ENCODE results near the gene CERS1. TPM values are rescaled to one million over a fixed set of nuclear protein-coding genes. Genes with fewer than 3 reads are reported as not detected.

CERS1 gene
- total RNA-seq, 2 experiments from 2014 or later, result 0.19 to 0.28 TPM

- no peak for DNase-seq
- Mint-ChIP-seq H3K27ac (no peak overlapping the region), H3K4me3 (no peak overlapping the region), H3K9me3 (no peaks in the 10 kb centered on the region), H3K27me3 (no peaks in the 10 kb centered on the region), H3K4me1 (no peaks in the 10 kb centered on the region), H3K36me3 (peaks cover 19% of the 10 kb centered on the region)
Observed at GRCh38 chr19:18863843-18864362, 32.1 kb downstream of the CERS1 start.

- Mint-ChIP-seq H3K27me3 (no peaks in the 10 kb centered on the region), H3K4me1 (no peaks in the 10 kb centered on the region), H3K27ac (no peak overlapping the region), H3K9me3 (no peaks in the 10 kb centered on the region), H3K4me3 (no peak overlapping the region), H3K36me3 (peaks cover 21% of the 10 kb centered on the region)
- DNase-seq, result no peak
Observed at GRCh38 chr19:18862976-18863842, 32.7 kb downstream of the CERS1 start.

GRCh38 chr19:18861917-18862316 is 34.0 kb downstream of the CERS1 start:
- Mint-ChIP-seq H3K27ac (no peak overlapping the region), H3K9me3 (no peaks in the 10 kb centered on the region), H3K4me1 (no peaks in the 10 kb centered on the region), H3K4me3 (no peak overlapping the region), H3K27me3 (no peaks in the 10 kb centered on the region), H3K36me3 (peaks cover 18% of the 10 kb centered on the region)
- DNase-seq, result no peak

- no peaks in the 10 kb centered on the region for H3K9me3 Mint-ChIP-seq
- no peak overlapping the region for H3K4me3 Mint-ChIP-seq
- no peaks in the 10 kb centered on the region for H3K27me3 Mint-ChIP-seq
- H3K36me3 Mint-ChIP-seq, result peaks cover 15% of the 10 kb centered on the region
- no peak for DNase-seq
- no peak overlapping the region for H3K27ac Mint-ChIP-seq
- H3K4me1 Mint-ChIP-seq, result no peaks in the 10 kb centered on the region
Observed at GRCh38 chr19:18861235-18861634, 34.7 kb downstream of the CERS1 start.

- Mint-ChIP-seq H3K4me1 (no peaks in the 10 kb centered on the region), H3K27me3 (no peaks in the 10 kb centered on the region), H3K27ac (no peak overlapping the region), H3K36me3 (peaks cover 12% of the 10 kb centered on the region), H3K9me3 (no peaks in the 10 kb centered on the region), H3K4me3 (no peak overlapping the region)
- DNase-seq, result no peak
Observed at GRCh38 chr19:18860725-18861124, 35.2 kb downstream of the CERS1 start.

GRCh38 chr19:18860302-18860700 is 35.7 kb downstream of the CERS1 start:
- Mint-ChIP-seq H3K9me3 (no peaks in the 10 kb centered on the region), H3K4me1 (no peaks in the 10 kb centered on the region), H3K36me3 (peaks cover 13% of the 10 kb centered on the region), H3K27ac (no peak overlapping the region), H3K4me3 (no peak overlapping the region), H3K27me3 (no peaks in the 10 kb centered on the region)
- no peak for DNase-seq

- Mint-ChIP-seq H3K27ac (peak overlapping the region; percentile 20), H3K9me3 (no peaks in the 10 kb centered on the region), H3K4me1 (no peaks in the 10 kb centered on the region), H3K4me3 (no peak overlapping the region), H3K27me3 (no peaks in the 10 kb centered on the region), H3K36me3 (peaks cover 15% of the 10 kb centered on the region)
- no peak for DNase-seq
Observed at GRCh38 chr19:18859676-18860301, 36.2 kb downstream of the CERS1 start.

- H3K27me3 Mint-ChIP-seq, result no peaks in the 10 kb centered on the region
- no peak overlapping the region for H3K4me3 Mint-ChIP-seq
- H3K36me3 Mint-ChIP-seq, result peaks cover 15% of the 10 kb centered on the region
- H3K27ac Mint-ChIP-seq, result peak overlapping the region; percentile 20
- no peaks in the 10 kb centered on the region for H3K9me3 Mint-ChIP-seq
- no peaks in the 10 kb centered on the region for H3K4me1 Mint-ChIP-seq
- no peak for DNase-seq
Observed at GRCh38 chr19:18858906-18859646, 36.9 kb downstream of the CERS1 start.

GRCh38 chr19:18857223-18857622 is 38.7 kb downstream of the CERS1 start:
- no peak overlapping the region for H3K4me3 Mint-ChIP-seq
- peaks cover 13% of the 10 kb centered on the region for H3K36me3 Mint-ChIP-seq
- H3K9me3 Mint-ChIP-seq, result no peaks in the 10 kb centered on the region
- H3K27ac Mint-ChIP-seq, result no peak overlapping the region
- no peak for DNase-seq
- no peaks in the 10 kb centered on the region for H3K27me3 Mint-ChIP-seq
- no peaks in the 10 kb centered on the region for H3K4me1 Mint-ChIP-seq

GRCh38 chr19:18856385-18857126 is 39.4 kb downstream of the CERS1 start:
- H3K36me3 Mint-ChIP-seq, result peaks cover 13% of the 10 kb centered on the region
- DNase-seq, result no peak
- H3K9me3 Mint-ChIP-seq, result no peaks in the 10 kb centered on the region
- H3K4me3 Mint-ChIP-seq, result no peak overlapping the region
- no peaks in the 10 kb centered on the region for H3K27me3 Mint-ChIP-seq
- no peak overlapping the region for H3K27ac Mint-ChIP-seq
- no peaks in the 10 kb centered on the region for H3K4me1 Mint-ChIP-seq

GRCh38 chr19:18855647-18856384 is 40.1 kb downstream of the CERS1 start:
- no peak for DNase-seq
- Mint-ChIP-seq H3K9me3 (no peaks in the 10 kb centered on the region), H3K27me3 (no peaks in the 10 kb centered on the region), H3K27ac (no peak overlapping the region), H3K4me1 (no peaks in the 10 kb centered on the region), H3K36me3 (peaks cover 16% of the 10 kb centered on the region), H3K4me3 (no peak overlapping the region)

GRCh38 chr19:18854982-18855381 is 41.0 kb downstream of the CERS1 start:
- Mint-ChIP-seq H3K27ac (no peak overlapping the region), H3K27me3 (no peaks in the 10 kb centered on the region), H3K4me1 (no peaks in the 10 kb centered on the region), H3K9me3 (no peaks in the 10 kb centered on the region), H3K4me3 (no peak overlapping the region), H3K36me3 (peaks cover 21% of the 10 kb centered on the region)
- DNase-seq, result no peak

- no peaks in the 10 kb centered on the region for H3K27me3 Mint-ChIP-seq
- H3K4me1 Mint-ChIP-seq, result peaks cover 6% of the 10 kb centered on the region
- no peak overlapping the region for H3K27ac Mint-ChIP-seq
Observed at GRCh38 chr19:18853755-18854427, 42.1 kb downstream of the CERS1 start.

GRCh38 chr19:18852648-18853047 is 43.3 kb downstream of the CERS1 start:
- H3K36me3 Mint-ChIP-seq, result peaks cover 24% of the 10 kb centered on the region
- H3K9me3 Mint-ChIP-seq, result no peaks in the 10 kb centered on the region
- no peaks in the 10 kb centered on the region for H3K27me3 Mint-ChIP-seq
- H3K27ac Mint-ChIP-seq, result no peak overlapping the region
- DNase-seq, result no peak
- no peak overlapping the region for H3K4me3 Mint-ChIP-seq
- H3K4me1 Mint-ChIP-seq, result peaks cover 8% of the 10 kb centered on the region

More at GRCh38 chr19:18853755-18854427, 42.1 kb downstream of the CERS1 start:
- H3K4me3 Mint-ChIP-seq, result no peak overlapping the region
- H3K36me3 Mint-ChIP-seq, result peaks cover 23% of the 10 kb centered on the region
- no peaks in the 10 kb centered on the region for H3K9me3 Mint-ChIP-seq
- no peak for DNase-seq

All from activated naive CD8-positive, alpha-beta T cell treated with anti-CD3 and anti-CD28 coated beads for 36 hours (primary cell).